ENCODE results near the gene RPUSD1. TPM values are rescaled to one million over a fixed set of nuclear protein-coding genes. Genes with fewer than 3 reads are reported as not detected.

RPUSD1 gene
- polyA plus RNA-seq, 3 donors, result 29.5 to 38.1 (median 31.5) TPM

- no peak overlapping the region for H3K4me3 Mint-ChIP-seq
- H3K79me2 ChIP-seq (ENCODE audit: insufficient read depth, low read length), result peaks cover 10% of the 10 kb centered on the region
- 96% methylated on average over 8 of the region's 8 CpGs for WGBS (ENCODE audit: insufficient coverage)
- no peaks in the 10 kb centered on the region for H4K20me1 ChIP-seq (ENCODE audit: insufficient read depth, low read length)
- H3K4me1 ChIP-seq (ENCODE audit: control insufficient read depth in 1 of 2, insufficient read depth in 2 of 2, low read length in 2 of 2), result peaks cover 7 to 13% of the 10 kb centered on the region in 2 donors
- H3K4me2 ChIP-seq (replicated peaks; ENCODE audit: extremely low read depth, low read length, poor library complexity, severe bottlenecking), result no peak overlapping the region
- intact Hi-C loops (cut with micrococcal nuclease), result no loop called here
- DNase-seq, result no peak
- peaks cover 0 to 3% (median 3%) of the 10 kb centered on the region in 3 donors for H3K27me3 Mint-ChIP-seq (ENCODE audit: low read depth in 3 of 3)
- TF ChIP-seq CTCF (IDR thresholded peaks at IDR 0.05), result no peak
- no peaks in the 10 kb centered on the region for H3K9me3 ChIP-seq (replicated peaks in 1 of 2; ENCODE audit: control insufficient read depth in 1 of 2, insufficient read depth in 1 of 2, low read length in 2 of 2)
- H3K4me3 ChIP-seq (replicated peaks in 1 of 3; ENCODE audit: low read depth in 2 of 3, low read length in 3 of 3), result no peak overlapping the region
- H3K27ac Mint-ChIP-seq, result no peak overlapping the region
- H3K4me1 Mint-ChIP-seq, result peaks cover 2% of the 10 kb centered on the region
- peaks cover 0 to 4% (median 0%) of the 10 kb centered on the region in 7 donors for H3K9me3 Mint-ChIP-seq
- H3K27me3 ChIP-seq (ENCODE audit: control insufficient read depth in 2 of 2, insufficient read depth in 2 of 2, low read length in 2 of 2), result no peaks in the 10 kb centered on the region
- peaks cover 0 to 4% of the 10 kb centered on the region in 2 donors for H3K36me3 ChIP-seq (replicated peaks in 1 of 2; ENCODE audit: control insufficient read depth in 1 of 2, insufficient read depth in 2 of 2, low read length in 2 of 2)
- H2AFZ ChIP-seq (ENCODE audit: insufficient read depth, low read depth, low read length, poor library complexity, severe bottlenecking), result no peak overlapping the region
- no peak overlapping the region for H3K9ac ChIP-seq (ENCODE audit: insufficient read depth, low read length, poor library complexity, severe bottlenecking)
- H3K36me3 Mint-ChIP-seq, result peaks cover 13 to 34% of the 10 kb centered on the region in 2 donors
- no peak overlapping the region for H3K27ac ChIP-seq (ENCODE audit: low read depth in 1 of 2, low read length in 2 of 2)
Observed at GRCh38 chr16:793414-793813, 5.2 kb upstream of the RPUSD1 start.

GRCh38 chr16:792221-792995 is 4.2 kb upstream of the RPUSD1 start:
- Histone ChIP-seq H3K9me3 (replicated peaks in 1 of 2; ENCODE audit: control insufficient read depth in 1 of 2, insufficient read depth in 1 of 2, low read length in 2 of 2) (no peaks in the 10 kb centered on the region), H3K4me1 (ENCODE audit: control insufficient read depth in 1 of 2, insufficient read depth in 2 of 2, low read length in 2 of 2) (peaks cover 12 to 18% of the 10 kb centered on the region in 2 donors), H4K20me1 (ENCODE audit: insufficient read depth, low read length) (peaks cover 6% of the 10 kb centered on the region), H3K9ac (ENCODE audit: insufficient read depth, low read length, poor library complexity, severe bottlenecking) (no peak overlapping the region), H3K27me3 (ENCODE audit: control insufficient read depth in 2 of 2, insufficient read depth in 2 of 2, low read length in 2 of 2) (no peaks in the 10 kb centered on the region), H3K27ac (ENCODE audit: low read depth in 1 of 2, low read length in 2 of 2) (no peak overlapping the region), H3K79me2 (ENCODE audit: insufficient read depth, low read length) (peaks cover 17% of the 10 kb centered on the region), H3K4me2 (replicated peaks; ENCODE audit: extremely low read depth, low read length, poor library complexity, severe bottlenecking) (no peak overlapping the region), H3K4me3 (replicated peaks in 1 of 3; ENCODE audit: low read depth in 2 of 3, low read length in 3 of 3) (no peak overlapping the region), H2AFZ (ENCODE audit: insufficient read depth, low read depth, low read length, poor library complexity, severe bottlenecking) (no peak overlapping the region), H3K36me3 (replicated peaks in 1 of 2; ENCODE audit: control insufficient read depth in 1 of 2, insufficient read depth in 2 of 2, low read length in 2 of 2) (peaks cover 0 to 4% of the 10 kb centered on the region in 2 donors)
- Mint-ChIP-seq H3K27ac (no peak overlapping the region), H3K36me3 (peaks cover 10 to 26% of the 10 kb centered on the region in 2 donors), H3K4me3 (no peak overlapping the region), H3K4me1 (peaks cover 6% of the 10 kb centered on the region), H3K27me3 (ENCODE audit: low read depth in 3 of 3) (peaks cover 0 to 2% (median 2%) of the 10 kb centered on the region in 3 donors), H3K9me3 (peaks cover 0 to 3% (median 0%) of the 10 kb centered on the region in 7 donors)
- WGBS (ENCODE audit: insufficient coverage), result 92% methylated on average over 41 of the region's 46 CpGs
- no peak for DNase-seq
- no peak for TF ChIP-seq CTCF (IDR thresholded peaks at IDR 0.05)
- intact Hi-C loops (cut with micrococcal nuclease), result no loop called here

Measured in CD14-positive monocyte (primary cell).